Bronchial epithelial cell (primary cell): ENCODE measurements around the gene SMIM32. TPM values are rescaled to one million over a fixed set of nuclear protein-coding genes. Genes with fewer than 3 reads are reported as not detected.

Experiments used
- DNase-seq: peaks from one replicate; pipeline ENCODE4 v3.0.0-alpha.2; 2010; ENCODE audit warnings: low read depth
- FAIRE-seq: peaks from 2 replicates; lab custom pipeline; 2011; peaks lifted over from hg19 to GRCh38; lab: Jason Lieb, UNC
- H3K27me3 ChIP-seq: 2 replicates; pipeline ENCODE4 v1.5.1; 2011; ENCODE audit warnings: low read length; ENCODE audit not compliant: control insufficient read depth, insufficient read depth
- H3K36me3 ChIP-seq: 2 replicates; pipeline ENCODE4 v1.5.1; 2011; ENCODE audit warnings: low read length; ENCODE audit not compliant: control insufficient read depth, insufficient read depth
- H3K4me3 ChIP-seq: 2 replicates; pipeline ENCODE4 v1.5.1; 2011; ENCODE audit warnings: mild to moderate bottlenecking, low read depth, low read length, control low read depth
- CTCF ChIP-seq: IDR thresholded peaks from 2 replicates; pipeline ENCODE4 v1.5.1; 2011; ENCODE audit warnings: mild to moderate bottlenecking, moderate library complexity, low read length, control low read depth, inconsistent platforms; ENCODE audit not compliant: insufficient read depth, severe bottlenecking
- total RNA-seq: library from RNA; depleted of rRNA; stranded (reverse); fragments of >200 nt; gene quantifications from 2 replicates; pipeline ENCODE4 v1.2.1, GENCODE V29; 2014

The SMIM32 gene
- total RNA-seq, 1 donor from 2014 or later, result not detected

- H3K27me3 ChIP-seq, result peaks cover 1% of the 10 kb centered on the region
- H3K4me3 ChIP-seq, result no peak overlapping the region
- DNase-seq, result no peak
- no peak for FAIRE-seq
- TF ChIP-seq CTCF, result no peak
- no peaks in the 10 kb centered on the region for H3K36me3 ChIP-seq
Measured at GRCh38 chr5:136206361-136206760, 13.4 kb upstream of the SMIM32 start.

GRCh38 chr5:136205941-136206340 is 13.0 kb upstream of the SMIM32 start:
- no peak for DNase-seq
- Histone ChIP-seq H3K36me3 (no peaks in the 10 kb centered on the region), H3K27me3 (peaks cover 1% of the 10 kb centered on the region), H3K4me3 (no peak overlapping the region)
- no peak for FAIRE-seq
- no peak for TF ChIP-seq CTCF

- FAIRE-seq, result no peak
- Histone ChIP-seq H3K36me3 (no peaks in the 10 kb centered on the region), H3K4me3 (no peak overlapping the region), H3K27me3 (no peaks in the 10 kb centered on the region)
- DNase-seq, result no peak
- TF ChIP-seq CTCF, result no peak
Measured at GRCh38 chr5:136205061-136205702, 12.2 kb upstream of the SMIM32 start.

- no peaks in the 10 kb centered on the region for H3K27me3 ChIP-seq
- FAIRE-seq (no peak), DNase-seq (no peak)
- no peak for TF ChIP-seq CTCF
- no peaks in the 10 kb centered on the region for H3K36me3 ChIP-seq
- H3K4me3 ChIP-seq, result no peak overlapping the region
Measured at GRCh38 chr5:136203303-136203922, 10.5 kb upstream of the SMIM32 start.

- Histone ChIP-seq H3K4me3 (no peak overlapping the region), H3K27me3 (no peaks in the 10 kb centered on the region), H3K36me3 (no peaks in the 10 kb centered on the region)
- DNase-seq (no peak), FAIRE-seq (no peak)
- no peak for TF ChIP-seq CTCF
Measured at GRCh38 chr5:136202469-136203205, 9.7 kb upstream of the SMIM32 start.
